HCT116 (cell line): ENCODE results near the gene GPHN. TPM values are rescaled to one million over a fixed set of nuclear protein-coding genes. Genes with fewer than 3 reads are reported as not detected.

Experiments
- ATAC-seq: fragments of 200-7000 bp; cut with Tn5 transposase; 2 replicates; pipeline ENCODE4 v1.9.1; 2020; ENCODE audit warnings: mild to moderate bottlenecking, moderate library complexity
- BruUV-seq: library from RNA; stranded (reverse); fragments of 400-500 nt; replicated peaks from 2 replicates; lab custom pipeline; 2021; lab: Mats Ljungman, UMichigan
- CTCF ChIA-PET: fragments of 300-600 bp; sonication (Branson Sonifier 250); formaldehyde crosslinking; loops from one replicate; lab custom pipeline; 2021; ENCODE audit warnings: antibody characterized with exemption; lab: Charles Lee
- POLR2A ChIA-PET: fragments of 300-600, 350-600 bp; sonication (Branson Sonifier 250); formaldehyde crosslinking; loops from one replicate; lab custom pipeline; 2021; ENCODE audit warnings: antibody characterized with exemption; lab: Charles Lee
- RAD21 ChIA-PET, 2 experiments: fragments of 300-600 bp; sonication (Branson Sonifier 250); formaldehyde crosslinking; loops; one replicate each; lab custom pipeline; 2023; ENCODE audit warnings: low total read pairs in 2 of 2; ENCODE audit not compliant: uncharacterized antibody in 2 of 2, unreplicated experiment in 2 of 2, low non-redundant PET in 1 of 2; lab: Charles Lee
- DNase-seq: peaks from one replicate; pipeline ENCODE4 v3.0.0-alpha.2; 2010; ENCODE audit warnings: low read depth, low spot score
- H2AFZ ChIP-seq: fragments of 200-600 bp; shearing (Covaris generic), sonication (generic); 2 replicates; pipeline ENCODE4 v1.6.1; 2017; ENCODE audit warnings: low read depth, mixed run types, mixed read lengths, antibody characterized with exemption, low read length; ENCODE audit not compliant: poor library complexity, severe bottlenecking
- H3K27ac ChIP-seq: 2 replicates; pipeline ENCODE4 v1.5.1; 2012; ENCODE audit warnings: low read depth, low read length
- H3K27me3 ChIP-seq: fragments of 200-600 bp; sonication (generic); 2 replicates; pipeline ENCODE4 v1.6.1; 2016; ENCODE audit warnings: mixed run types, low read length, mixed read lengths; ENCODE audit not compliant: insufficient read depth
- H3K36me3 ChIP-seq, 2 experiments: fragments of 200-500 bp in 1 of 2; fragments of 200-600 bp in 1 of 2; sonication (Bioruptor generic) in 1 of 2; sonication (generic) in 1 of 2; 2 replicates each; pipeline versions ENCODE4 v1.5.1 to v1.6.1; 2014 to 2016; ENCODE audit warnings: low read length in 2 of 2, inconsistent platforms in 1 of 2, mixed read lengths in 1 of 2, mixed run types in 1 of 2; ENCODE audit not compliant: insufficient read depth in 2 of 2, control insufficient read depth in 1 of 2
- H3K4me1 ChIP-seq, 2 experiments: fragments of 200-600 bp in 1 of 2; sonication (generic) in 1 of 2; 2 replicates each; pipeline versions ENCODE4 v1.5.1 to v1.6.1; 2012 to 2017; ENCODE audit warnings: low read length in 2 of 2, inconsistent platforms in 1 of 2, mild to moderate bottlenecking in 1 of 2, mixed read lengths in 1 of 2, mixed run types in 1 of 2, moderate library complexity in 1 of 2; ENCODE audit not compliant: insufficient read depth in 2 of 2, control insufficient read depth in 1 of 2
- H3K4me2 ChIP-seq: fragments of 200-600 bp; sonication (generic); 2 replicates; pipeline ENCODE4 v1.6.1; 2017; ENCODE audit warnings: mixed run types, low read length, mixed read lengths
- H3K4me3 ChIP-seq, 2 experiments: fragments of 200-600 bp in 1 of 2; sonication (generic) in 1 of 2; replicated peaks in 1 of 2; 2 replicates each; pipeline ENCODE4 v1.5.1; 2011 to 2016; ENCODE audit warnings: low read length in 2 of 2, control low read depth in 1 of 2, low read depth in 1 of 2, mild to moderate bottlenecking in 1 of 2, mixed read lengths in 1 of 2, mixed run types in 1 of 2
- H3K79me2 ChIP-seq: fragments of 200-600 bp; sonication (generic); 2 replicates; pipeline ENCODE4 v1.6.1; 2017; ENCODE audit warnings: mild to moderate bottlenecking, mixed run types, low read length, moderate library complexity, mixed read lengths; ENCODE audit not compliant: insufficient read depth
- H3K9ac ChIP-seq: fragments of 200-600 bp; sonication (generic); 2 replicates; pipeline ENCODE4 v1.6.1; 2016; ENCODE audit warnings: low read length, mixed read lengths
- H3K9me2 ChIP-seq: fragments of 200-600 bp; sonication (generic), shearing (Covaris generic); 2 replicates; pipeline ENCODE4 v1.6.1; 2017; ENCODE audit warnings: mixed run types, mild to moderate bottlenecking, moderate library complexity; ENCODE audit not compliant: insufficient read depth
- H3K9me3 ChIP-seq, 2 experiments: fragments of 200-500 bp in 1 of 2; fragments of 200-600 bp in 1 of 2; sonication (Bioruptor generic) in 1 of 2; sonication (generic) in 1 of 2; 2 replicates each; pipeline ENCODE4 v1.6.1; 2014 to 2017; ENCODE audit warnings: low read length in 2 of 2, mixed read lengths in 2 of 2, inconsistent platforms in 1 of 2, low read depth in 1 of 2, mild to moderate bottlenecking in 1 of 2, mixed run types in 1 of 2, moderate library complexity in 1 of 2; ENCODE audit not compliant: control insufficient read depth in 1 of 2, insufficient read depth in 1 of 2
- H4K20me1 ChIP-seq: fragments of 200-600 bp; sonication (generic), shearing (Covaris generic); 2 replicates; pipeline ENCODE4 v1.6.1; 2017; ENCODE audit warnings: mixed run types, mild to moderate bottlenecking, moderate library complexity; ENCODE audit not compliant: insufficient read depth
- ATF3 ChIP-seq: IDR thresholded peaks from 2 replicates; pipeline ENCODE4 v1.6.1; 2012
- CBX3 ChIP-seq: IDR thresholded peaks from 2 replicates; pipeline ENCODE4 v1.6.1; 2012; ENCODE audit warnings: low read depth
- CEBPB ChIP-seq: IDR thresholded peaks from 2 replicates; pipeline ENCODE4 v1.6.1; 2012; ENCODE audit warnings: low read depth
- EGR1 ChIP-seq: IDR thresholded peaks from 2 replicates; pipeline ENCODE4 v1.6.1; 2012; ENCODE audit warnings: low read depth
- ELF1 ChIP-seq: IDR thresholded peaks from 2 replicates; pipeline ENCODE4 v1.6.1; 2012; ENCODE audit warnings: low read depth, borderline replicate concordance
- EZH2 ChIP-seq: fragments of 200-600 bp; sonication (generic); IDR thresholded peaks from 2 replicates; pipeline ENCODE4 v1.6.1; 2017; ENCODE audit warnings: antibody characterized with exemption, mixed run types
- EZH2phosphoT487 ChIP-seq: fragments of 200-600 bp; IDR thresholded peaks from 2 replicates; pipeline ENCODE4 v1.6.1; 2018; ENCODE audit warnings: antibody characterized with exemption, borderline replicate concordance
- JUND ChIP-seq: IDR thresholded peaks from 2 replicates; pipeline ENCODE4 v1.6.1; 2012
- MAX ChIP-seq: IDR thresholded peaks from 2 replicates; pipeline ENCODE4 v1.6.1; 2012
- POLR2AphosphoS5 ChIP-seq: IDR thresholded peaks from 2 replicates; pipeline ENCODE4 v1.6.1; 2011; ENCODE audit warnings: mild to moderate bottlenecking, low read depth, low read length, moderate library complexity
- SIN3A ChIP-seq: IDR thresholded peaks from 2 replicates; pipeline ENCODE4 v1.6.1; 2012; ENCODE audit warnings: low read depth
- TCF7L2 ChIP-seq: IDR thresholded peaks from 2 replicates; pipeline ENCODE4 v1.7.0; 2011; ENCODE audit warnings: borderline replicate concordance, inconsistent platforms; ENCODE audit not compliant: insufficient read depth, insufficient read length; ENCODE audit errors: extremely low read depth
- YY1 ChIP-seq: IDR thresholded peaks from 2 replicates; pipeline ENCODE4 v1.6.1; 2011; ENCODE audit warnings: low read length, low read depth, moderate library complexity, mild to moderate bottlenecking; ENCODE audit not compliant: insufficient replicate concordance; ENCODE audit errors: extremely low read depth
- ZBTB33 ChIP-seq: IDR thresholded peaks from 2 replicates; pipeline ENCODE4 v1.6.1; 2011; ENCODE audit warnings: mild to moderate bottlenecking, low read length, moderate library complexity; ENCODE audit not compliant: insufficient replicate concordance; ENCODE audit errors: extremely low read depth
- ZFX ChIP-seq: fragments of 450-650 bp; IDR thresholded peaks from 2 replicates; pipeline ENCODE4 v1.6.1; 2017
- ZNF274 ChIP-seq: fragments of 200-500 bp; sonication (Bioruptor generic); IDR thresholded peaks from 2 replicates; pipeline ENCODE4 v1.6.1; 2014; ENCODE audit warnings: mild to moderate bottlenecking, low read depth, low read length, inconsistent platforms
- intact Hi-C: fragments of 100-400 bp; cut with micrococcal nuclease; formaldehyde crosslinking; loops from 2 replicates; pipeline ENCODE4 v1.10.0; 2022
- total RNA-seq: library from RNA; stranded (reverse); gene quantifications from one replicate; pipeline ENCODE4 v1.2.1, GENCODE V29; 2021; ENCODE audit not compliant: unreplicated experiment
- TF ChIP-seq, protein P1 (sequence below), 3 experiments: fragments of 200-600 bp in 1 of 3; sonication (generic) in 1 of 3; IDR thresholded peaks in 2 of 3; conservative IDR thresholded peaks in 1 of 3; 2 replicates each; pipeline ENCODE4 v1.5.1; 2012 to 2017; ENCODE audit warnings: low read depth in 2 of 3, low read length in 2 of 3, antibody characterized with exemption in 1 of 3, borderline replicate concordance in 1 of 3, control low read depth in 1 of 3, mild to moderate bottlenecking in 1 of 3, mixed read lengths in 1 of 3, mixed run types in 1 of 3, moderate library complexity in 1 of 3; ENCODE audit not compliant: insufficient read depth in 1 of 3
- TF ChIP-seq, protein P2 (sequence below): IDR thresholded peaks from 2 replicates; pipeline ENCODE4 v1.6.1; 2012; ENCODE audit warnings: low read depth

Gene GPHN
- total RNA-seq, 1 experiment from 2014 or later: 43.8 TPM

GRCh38 chr14:66827182-66827581, 319.2 kb downstream of the GPHN start:
- Histone ChIP-seq H3K4me3 (no peak overlapping the region), H3K9me2 (peaks cover 4% of the 10 kb centered on the region; the same call in 1 of the 2 replicates), H3K27me3 (no peaks in the 10 kb centered on the region), H3K4me1 (no peaks in the 10 kb centered on the region), H3K9me3 (no peaks in the 10 kb centered on the region), H3K79me2 (peaks cover 3% of the 10 kb centered on the region; the same call in 1 of the 2 replicates), H4K20me1 (no peaks in the 10 kb centered on the region; the same call in 1 of the 2 replicates), H2AFZ (no peak overlapping the region), H3K36me3 (no peaks in the 10 kb centered on the region), H3K9ac (no peak overlapping the region), H3K27ac (no peak overlapping the region), H3K4me2 (no peak overlapping the region)
- ChIA-PET CTCF (no interaction called here), POLR2A (no interaction called here), RAD21 (no interaction called here)
- no TSS peak for BruUV-seq
- no peak for ATAC-seq
- intact Hi-C loops: no loop called here
- TF ChIP-seq, protein P1, sequence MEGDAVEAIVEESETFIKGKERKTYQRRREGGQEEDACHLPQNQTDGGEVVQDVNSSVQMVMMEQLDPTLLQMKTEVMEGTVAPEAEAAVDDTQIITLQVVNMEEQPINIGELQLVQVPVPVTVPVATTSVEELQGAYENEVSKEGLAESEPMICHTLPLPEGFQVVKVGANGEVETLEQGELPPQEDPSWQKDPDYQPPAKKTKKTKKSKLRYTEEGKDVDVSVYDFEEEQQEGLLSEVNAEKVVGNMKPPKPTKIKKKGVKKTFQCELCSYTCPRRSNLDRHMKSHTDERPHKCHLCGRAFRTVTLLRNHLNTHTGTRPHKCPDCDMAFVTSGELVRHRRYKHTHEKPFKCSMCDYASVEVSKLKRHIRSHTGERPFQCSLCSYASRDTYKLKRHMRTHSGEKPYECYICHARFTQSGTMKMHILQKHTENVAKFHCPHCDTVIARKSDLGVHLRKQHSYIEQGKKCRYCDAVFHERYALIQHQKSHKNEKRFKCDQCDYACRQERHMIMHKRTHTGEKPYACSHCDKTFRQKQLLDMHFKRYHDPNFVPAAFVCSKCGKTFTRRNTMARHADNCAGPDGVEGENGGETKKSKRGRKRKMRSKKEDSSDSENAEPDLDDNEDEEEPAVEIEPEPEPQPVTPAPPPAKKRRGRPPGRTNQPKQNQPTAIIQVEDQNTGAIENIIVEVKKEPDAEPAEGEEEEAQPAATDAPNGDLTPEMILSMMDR (IDR thresholded peaks at IDR 0.05 in 2 of 3, conservative IDR thresholded peaks at IDR 0.05 in 1 of 3; ENCODE audit: borderline replicate concordance in 1 of 3, insufficient read depth in 1 of 3, low read depth in 2 of 3, low read length in 2 of 3): no peak
- TF ChIP-seq, protein P2, sequence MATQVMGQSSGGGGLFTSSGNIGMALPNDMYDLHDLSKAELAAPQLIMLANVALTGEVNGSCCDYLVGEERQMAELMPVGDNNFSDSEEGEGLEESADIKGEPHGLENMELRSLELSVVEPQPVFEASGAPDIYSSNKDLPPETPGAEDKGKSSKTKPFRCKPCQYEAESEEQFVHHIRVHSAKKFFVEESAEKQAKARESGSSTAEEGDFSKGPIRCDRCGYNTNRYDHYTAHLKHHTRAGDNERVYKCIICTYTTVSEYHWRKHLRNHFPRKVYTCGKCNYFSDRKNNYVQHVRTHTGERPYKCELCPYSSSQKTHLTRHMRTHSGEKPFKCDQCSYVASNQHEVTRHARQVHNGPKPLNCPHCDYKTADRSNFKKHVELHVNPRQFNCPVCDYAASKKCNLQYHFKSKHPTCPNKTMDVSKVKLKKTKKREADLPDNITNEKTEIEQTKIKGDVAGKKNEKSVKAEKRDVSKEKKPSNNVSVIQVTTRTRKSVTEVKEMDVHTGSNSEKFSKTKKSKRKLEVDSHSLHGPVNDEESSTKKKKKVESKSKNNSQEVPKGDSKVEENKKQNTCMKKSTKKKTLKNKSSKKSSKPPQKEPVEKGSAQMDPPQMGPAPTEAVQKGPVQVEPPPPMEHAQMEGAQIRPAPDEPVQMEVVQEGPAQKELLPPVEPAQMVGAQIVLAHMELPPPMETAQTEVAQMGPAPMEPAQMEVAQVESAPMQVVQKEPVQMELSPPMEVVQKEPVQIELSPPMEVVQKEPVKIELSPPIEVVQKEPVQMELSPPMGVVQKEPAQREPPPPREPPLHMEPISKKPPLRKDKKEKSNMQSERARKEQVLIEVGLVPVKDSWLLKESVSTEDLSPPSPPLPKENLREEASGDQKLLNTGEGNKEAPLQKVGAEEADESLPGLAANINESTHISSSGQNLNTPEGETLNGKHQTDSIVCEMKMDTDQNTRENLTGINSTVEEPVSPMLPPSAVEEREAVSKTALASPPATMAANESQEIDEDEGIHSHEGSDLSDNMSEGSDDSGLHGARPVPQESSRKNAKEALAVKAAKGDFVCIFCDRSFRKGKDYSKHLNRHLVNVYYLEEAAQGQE: no peak
- TF ChIP-seq ZBTB33 (no peak), YY1 (no peak), JUND (no peak), ELF1 (no peak), TCF7L2 (no peak), MAX (no peak), POLR2AphosphoS5 (no peak), EZH2 (no peak), EGR1 (no peak), EZH2phosphoT487 (no peak), ZNF274 (no peak), SIN3A (no peak), CEBPB (no peak), ZFX (no peak), ATF3 (no peak), CBX3 (no peak)
- no peak for DNase-seq
